GM19240 (cell line): ENCODE measurements around the gene HNRNPC.
"Not testable (repeated sequence)": the region's sequence is repeated elsewhere in the genome, so short reads cannot be mapped to it uniquely, and the experiment has no call there.

Experiments used
- DNase-seq: peaks from one replicate; pipeline ENCODE4 v3.0.0; 2011; ENCODE audit warnings: low spot score; ENCODE audit not compliant: insufficient read length

HNRNPC gene

GRCh38 chr14:21213652-21214051 lies 55.6 kb downstream of the HNRNPC start:
- no peak for DNase-seq

GRCh38 chr14:21212824-21213223 lies 56.4 kb downstream of the HNRNPC start:
- not testable (repeated sequence) for DNase-seq

GRCh38 chr14:21211509-21211908 lies 57.7 kb downstream of the HNRNPC start:
- no peak for DNase-seq

DNA sequence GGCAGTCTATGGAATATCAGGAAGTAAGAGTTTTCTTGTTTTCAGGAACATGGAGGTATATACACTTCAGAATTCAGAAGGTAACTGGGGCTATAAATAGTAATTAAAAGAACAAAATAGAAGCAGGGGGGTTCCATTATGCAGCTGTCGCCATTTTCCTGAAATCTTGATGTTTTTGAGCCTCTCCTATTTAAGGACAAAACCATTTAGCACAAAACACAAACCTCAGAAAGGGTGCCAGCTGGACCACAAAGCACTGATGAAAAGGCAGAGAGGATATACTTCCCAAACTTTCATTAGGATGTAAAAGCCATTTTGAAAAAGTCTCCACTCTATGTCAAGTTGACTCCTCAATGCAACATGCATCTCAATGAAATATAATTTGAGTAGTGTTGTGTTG lies 59.2 kb downstream of the HNRNPC start:
- DNase-seq = no peak

DNA sequence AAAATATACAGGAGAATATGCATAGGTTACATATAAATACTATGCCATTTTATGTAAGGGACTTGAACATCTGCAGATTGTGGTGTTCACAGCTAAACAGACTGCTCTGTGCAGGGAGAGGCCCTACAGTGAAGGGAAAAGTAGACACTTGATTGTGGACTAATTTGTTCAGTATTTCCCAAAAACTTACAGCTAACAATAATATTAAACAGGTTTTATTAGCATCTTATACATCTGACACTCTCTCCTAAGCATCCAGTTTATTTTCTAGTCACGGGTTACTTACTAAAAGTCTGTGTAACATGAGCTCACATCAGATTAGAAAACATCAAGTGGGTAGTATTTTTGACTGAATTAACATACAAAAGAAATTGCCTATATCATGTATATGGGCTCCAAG lies 60.1 kb downstream of the HNRNPC start:
- no peak for DNase-seq

- DNase-seq = no peak
Measured at GRCh38 chr14:21208554-21208953, 60.7 kb downstream of the HNRNPC start.

GRCh38 chr14:21206753-21207684 lies 62.2 kb downstream of the HNRNPC start:
- DNase-seq = no peak

GRCh38 chr14:21205678-21206581 lies 63.3 kb downstream of the HNRNPC start:
- no peak for DNase-seq

GRCh38 chr14:21205026-21205677 lies 64.1 kb downstream of the HNRNPC start:
- DNase-seq = no peak

- DNase-seq = no peak
Measured at GRCh38 chr14:21204167-21205025, 64.8 kb downstream of the HNRNPC start.

DNA sequence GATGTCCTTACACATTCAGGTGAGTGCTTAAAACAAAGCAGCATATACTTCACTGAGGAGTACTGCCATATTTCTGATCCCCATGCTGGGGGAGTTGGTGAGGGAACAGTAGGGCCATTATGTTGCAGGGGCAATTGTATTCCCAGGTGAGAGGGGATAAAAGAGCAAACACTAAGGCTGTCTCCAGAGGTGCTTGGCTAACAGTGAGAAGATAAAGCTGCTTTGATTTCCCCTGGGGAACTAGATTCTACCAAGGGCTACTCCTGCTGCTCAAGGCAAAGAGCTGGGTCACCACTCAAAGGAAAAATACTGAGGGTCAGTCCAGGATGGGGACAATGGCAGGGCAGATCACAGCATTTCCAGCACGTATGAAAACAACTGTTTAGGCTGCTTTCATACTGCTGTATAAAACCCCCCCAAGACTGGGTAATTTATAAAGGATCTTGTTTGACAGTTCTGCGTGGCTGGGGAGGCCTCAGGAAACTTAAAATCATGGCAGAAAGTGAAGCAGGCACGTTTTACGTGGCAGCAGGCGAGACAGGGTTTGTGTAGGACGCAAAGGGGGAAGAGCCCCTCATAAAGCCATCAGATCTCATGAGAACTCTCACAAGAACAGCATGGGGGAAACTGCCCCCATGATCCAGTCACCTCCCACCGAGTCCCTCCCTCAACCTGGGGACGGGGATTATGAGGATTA lies 65.6 kb downstream of the HNRNPC start:
- DNase-seq = no peak

DNA sequence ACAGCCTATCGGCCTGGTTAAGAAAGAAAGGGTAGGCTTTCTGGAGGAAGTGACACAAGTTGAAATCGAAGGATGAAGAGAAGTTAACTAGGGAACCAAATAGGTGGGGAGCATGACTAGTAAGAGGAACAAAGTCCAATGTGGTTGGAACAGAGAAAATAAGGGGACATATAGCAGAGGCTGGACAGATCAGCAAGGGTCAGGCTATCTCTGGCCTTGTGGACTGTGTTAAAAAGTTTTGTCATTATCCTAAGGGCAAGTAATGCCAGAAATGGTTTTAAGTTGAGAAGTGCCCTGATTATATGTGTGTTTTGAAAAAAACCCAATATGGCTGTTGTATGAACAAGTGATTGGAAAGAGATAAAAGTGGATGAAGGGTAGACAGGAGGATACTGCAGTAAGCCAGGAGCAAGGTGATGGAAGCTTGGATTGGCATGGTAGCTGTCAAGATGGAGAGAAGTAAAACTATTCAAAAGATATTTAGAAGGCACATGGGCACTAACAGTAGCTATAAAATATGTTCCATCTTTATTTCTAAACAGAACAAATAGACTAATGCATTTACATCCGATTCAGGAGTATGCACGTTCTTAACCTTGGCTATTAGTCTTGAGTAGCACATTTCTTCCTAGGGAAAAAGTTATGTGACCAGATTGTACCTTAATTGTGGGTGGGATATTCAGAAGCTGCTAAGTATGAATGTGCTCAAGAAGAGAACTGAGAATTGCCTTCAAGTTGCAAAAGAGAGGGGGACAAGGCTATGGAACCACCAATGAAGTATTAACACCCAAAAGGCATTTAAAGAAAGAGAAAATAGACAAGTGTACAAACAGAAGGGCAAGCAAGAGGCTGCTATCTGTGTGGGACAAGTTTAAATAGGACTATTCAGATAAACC lies 66.5 kb downstream of the HNRNPC start:
- no peak for DNase-seq

GRCh38 chr14:21201732-21202462 lies 67.3 kb downstream of the HNRNPC start:
- no peak for DNase-seq

GRCh38 chr14:21200752-21201461 lies 68.3 kb downstream of the HNRNPC start:
- no peak for DNase-seq

DNA sequence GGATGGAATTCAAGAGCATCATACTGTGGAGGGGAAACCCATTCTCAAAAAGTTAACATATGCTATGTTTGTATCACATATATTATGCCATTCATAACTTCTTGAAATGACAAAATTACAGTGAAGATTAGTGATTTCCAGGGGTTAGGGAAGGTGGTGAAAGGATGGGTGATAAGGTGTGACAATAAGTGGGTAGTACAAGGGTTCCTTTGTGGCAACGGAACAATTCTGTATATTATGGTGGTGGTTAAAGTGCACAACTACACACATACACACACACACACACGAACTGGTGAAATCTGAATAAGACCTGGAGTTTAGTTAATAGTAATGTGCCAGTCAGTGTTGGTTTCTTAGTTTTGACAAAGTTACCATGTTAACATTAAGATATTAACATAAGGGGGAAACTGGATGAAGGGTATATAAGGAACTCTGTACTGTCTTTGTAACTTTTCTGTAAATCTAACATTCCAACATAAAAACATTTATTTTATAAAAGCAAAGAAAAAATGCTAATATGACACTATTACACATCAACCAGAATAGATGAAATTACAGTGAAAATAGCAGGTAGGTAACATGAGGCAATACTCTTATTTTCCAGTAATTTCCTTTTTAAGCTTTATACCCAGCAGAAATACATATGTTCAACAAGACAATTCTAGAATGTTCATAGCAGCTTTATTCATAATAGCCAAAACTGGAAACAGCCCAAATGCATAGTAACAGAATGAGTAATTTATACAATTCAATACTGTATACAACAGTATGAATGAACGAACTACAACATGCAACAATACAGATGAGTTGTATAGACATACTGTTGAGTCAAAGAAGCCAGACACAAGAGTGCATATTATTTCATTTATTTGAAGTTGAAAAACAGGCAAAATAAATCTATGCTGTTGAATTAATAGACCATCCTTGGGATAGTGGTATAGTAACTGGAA lies 69.4 kb downstream of the HNRNPC start:
- DNase-seq = no peak

GRCh38 chr14:21197418-21198205 lies 71.6 kb downstream of the HNRNPC start:
- no peak for DNase-seq
